PFSK-1 (cell line): ENCODE data around the gene SERPINA5.

Experiments used
- FOXP2 ChIP-seq: optimal IDR thresholded peaks from 2 replicates; pipeline ENCODE3; 2011; ENCODE audit warnings: borderline replicate concordance, control low read depth, inconsistent platforms; ENCODE audit not compliant: insufficient read depth; ENCODE audit errors: extremely low read length, extremely low read depth
- POLR2AphosphoS5 ChIP-seq: IDR thresholded peaks from 2 replicates; pipeline ENCODE4 v1.6.1; 2012; ENCODE audit warnings: low read depth, mild to moderate bottlenecking, control low read depth, low read length, moderate library complexity
- REST ChIP-seq, 2 experiments: IDR thresholded peaks; 2 replicates each; pipeline versions ENCODE4 v1.6.1 to v1.8.0; 2011 to 2012; ENCODE audit warnings: low read depth in 2 of 2, low read length in 2 of 2, control low read depth in 1 of 2, inconsistent platforms in 1 of 2, mild to moderate bottlenecking in 1 of 2, moderate library complexity in 1 of 2; ENCODE audit not compliant: insufficient read depth in 1 of 2
- SIN3A ChIP-seq: IDR thresholded peaks from 2 replicates; pipeline ENCODE4 v1.6.1; 2012; ENCODE audit warnings: mild to moderate bottlenecking, low read length, moderate library complexity, borderline replicate concordance; ENCODE audit not compliant: insufficient read depth
- TAF1 ChIP-seq: IDR thresholded peaks from 2 replicates; pipeline ENCODE4 v1.6.1; 2012; ENCODE audit warnings: low read length, control low read depth, borderline replicate concordance; ENCODE audit not compliant: insufficient read depth

Gene SERPINA5

GRCh38 chr14:94597788-94598187, 16.6 kb downstream of the SERPINA5 start:
- no peak for TF ChIP-seq TAF1

- TF ChIP-seq FOXP2, result no peak
- no peak for TF ChIP-seq REST (IDR thresholded peaks at IDR 0.05; ENCODE audit: insufficient read depth in 1 of 2, low read depth in 2 of 2, low read length in 2 of 2)
- TF ChIP-seq POLR2AphosphoS5, result no peak
Observed at GRCh38 chr14:94598506-94598815, 17.2 kb downstream of the SERPINA5 start.

GRCh38 chr14:94598816-94599655, 17.8 kb downstream of the SERPINA5 start:
- TF ChIP-seq POLR2AphosphoS5, result no peak
- no peak for TF ChIP-seq SIN3A
- no peak for TF ChIP-seq FOXP2
- TF ChIP-seq TAF1, result no peak
- no peak for TF ChIP-seq REST (IDR thresholded peaks at IDR 0.05; ENCODE audit: insufficient read depth in 1 of 2, low read depth in 2 of 2, low read length in 2 of 2)

GRCh38 chr14:94599656-94600004, 18.4 kb downstream of the SERPINA5 start:
- no peak for TF ChIP-seq POLR2AphosphoS5
- TF ChIP-seq TAF1, result no peak
- TF ChIP-seq REST (IDR thresholded peaks at IDR 0.05; ENCODE audit: insufficient read depth in 1 of 2, low read depth in 2 of 2, low read length in 2 of 2), result no peak

GRCh38 chr14:94600148-94600545, 18.9 kb downstream of the SERPINA5 start:
- no peak for TF ChIP-seq SIN3A
- TF ChIP-seq REST (IDR thresholded peaks at IDR 0.05; ENCODE audit: insufficient read depth in 1 of 2, low read depth in 2 of 2, low read length in 2 of 2), result no peak
- no peak for TF ChIP-seq TAF1
- no peak for TF ChIP-seq FOXP2
- no peak for TF ChIP-seq POLR2AphosphoS5
